HG03064 (cell line): ENCODE data around the gene DSG4.

ENCODE experiments used
- ATAC-seq: cut with Tn5 transposase; IDR thresholded peaks from one replicate; pipeline ENCODE4 v1.9.1; 2021; ENCODE audit warnings: low read depth; ENCODE audit not compliant: unreplicated experiment

Gene DSG4

GRCh38 chr18:31446854-31447253 is 70.3 kb downstream of the DSG4 start:
- no peak for ATAC-seq

GRCh38 chr18:31447530-31448191 is 71.1 kb downstream of the DSG4 start, which contains the start of gene DSG3:
DSG3 (plus strand) TSS chr18:31447741; CDS start chr18:31447878, 137 bp downstream.
- ATAC-seq, result no peak

GRCh38 chr18:31450409-31450808 is 73.8 kb downstream of the DSG4 start:
- no peak for ATAC-seq

DNA sequence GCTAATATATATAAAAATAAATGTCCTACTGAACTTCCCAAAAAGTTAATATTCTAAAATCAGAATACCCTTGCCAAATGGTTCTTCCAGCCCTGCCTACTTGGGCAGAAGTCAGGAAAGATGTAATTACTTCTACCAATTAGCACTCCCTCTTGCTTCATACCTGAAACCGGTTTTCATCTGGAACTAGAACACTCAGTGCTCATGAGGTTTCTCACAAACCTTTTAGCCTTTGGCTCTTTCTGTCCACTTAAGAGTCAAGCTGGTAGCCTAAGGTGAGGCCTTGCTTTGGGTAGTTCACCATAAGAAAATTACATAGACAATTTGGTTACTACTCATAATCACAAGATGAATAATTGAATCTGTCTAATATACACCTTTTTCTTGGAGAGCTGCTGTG is 75.0 kb downstream of the DSG4 start:
- no peak for ATAC-seq

DNA sequence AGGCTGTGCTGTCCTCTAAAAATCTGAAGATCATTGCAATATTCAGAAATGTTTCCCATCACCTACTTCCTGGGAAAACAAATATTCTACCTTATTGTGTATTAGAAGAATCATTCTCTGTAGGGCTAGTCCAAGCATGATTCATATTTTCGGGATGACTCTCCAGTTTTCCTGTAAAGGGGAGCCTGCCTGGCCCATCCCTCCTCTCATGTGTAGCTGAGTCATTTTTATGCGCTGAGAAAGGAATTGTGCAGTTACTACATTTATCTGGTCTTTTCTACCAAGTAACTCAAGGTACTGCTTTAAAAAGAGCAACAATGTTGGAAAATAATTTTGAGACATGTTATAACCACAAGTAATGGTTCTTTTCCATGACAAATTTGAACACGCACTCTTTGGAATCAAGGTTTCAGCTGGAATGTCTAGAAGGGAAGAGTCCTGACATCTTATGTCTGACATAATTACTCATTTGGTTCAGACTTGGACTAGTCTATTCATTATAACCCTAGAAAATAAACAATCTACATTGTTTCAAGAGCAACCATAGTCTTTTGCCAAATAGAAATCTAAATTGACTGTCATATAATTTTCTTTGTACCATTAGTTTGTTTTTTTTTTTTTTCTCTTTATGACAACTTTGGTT is 77.6 kb downstream of the DSG4 start:
- ATAC-seq, result no peak
